Neural progenitor cell (in vitro differentiated cells): ENCODE data around the gene AGPAT4. TPM values are rescaled to one million over a fixed set of nuclear protein-coding genes. Genes with fewer than 3 reads are reported as not detected.

Experiments used
- DNase-seq: peaks from one replicate; pipeline ENCODE4 v3.0.0-alpha.2; 2016; ENCODE audit warnings: low spot score
- H2AFZ ChIP-seq: fragments of 200-600 bp; sonication (generic); replicated peaks from 2 replicates; pipeline ENCODE4 v1.6.1; 2016; ENCODE audit warnings: antibody characterized with exemption
- H3F3A ChIP-seq: fragments of 200-600 bp; sonication (generic); 2 replicates; pipeline ENCODE4 v1.6.1; 2016; ENCODE audit warnings: antibody characterized with exemption, low read depth
- H3K27ac ChIP-seq: fragments of 200-600 bp; sonication (generic); 2 replicates; pipeline ENCODE4 v1.5.1; 2016; ENCODE audit warnings: mild to moderate bottlenecking
- H3K27me3 ChIP-seq: fragments of 200-600 bp; sonication (generic); 2 replicates; pipeline ENCODE4 v1.6.1; 2016; ENCODE audit warnings: mild to moderate bottlenecking, moderate library complexity
- H3K36me3 ChIP-seq: fragments of 200-600 bp; sonication (generic); 2 replicates; pipeline ENCODE4 v1.5.1; 2016
- H3K4me1 ChIP-seq: fragments of 200-600 bp; sonication (generic); 2 replicates; pipeline ENCODE4 v1.6.1; 2016; ENCODE audit warnings: mixed run types
- H3K4me2 ChIP-seq: fragments of 200-600 bp; sonication (generic); 2 replicates; pipeline ENCODE4 v1.6.1; 2016
- H3K4me3 ChIP-seq: fragments of 200-600 bp; sonication (generic); 2 replicates; pipeline ENCODE4 v1.5.1; 2016
- H3K79me2 ChIP-seq: fragments of 200-600 bp; sonication (generic); 2 replicates; pipeline ENCODE4 v1.6.1; 2016; ENCODE audit warnings: low read depth
- H3K9ac ChIP-seq: fragments of 200-600 bp; sonication (generic); 2 replicates; pipeline ENCODE4 v1.6.1; 2016
- H3K9me3 ChIP-seq: fragments of 200-600 bp; sonication (generic); 2 replicates; pipeline ENCODE4 v1.5.1; 2016; ENCODE audit warnings: low read depth
- H4K20me1 ChIP-seq: fragments of 200-600 bp; sonication (generic); 2 replicates; pipeline ENCODE4 v1.6.1; 2016; ENCODE audit warnings: low read depth
- H3K27ac Mint-ChIP-seq: 3 replicates; pipeline ENCODE4 v1.8.0; 2021; ENCODE audit warnings: mixed read lengths
- H3K27me3 Mint-ChIP-seq: 2 replicates; pipeline ENCODE4 v1.8.0; 2022; ENCODE audit warnings: low read depth, mild to moderate bottlenecking, inconsistent platforms, moderate library complexity, mixed read lengths; ENCODE audit not compliant: insufficient read depth
- H3K36me3 Mint-ChIP-seq: 3 replicates; pipeline ENCODE4 v1.8.0; 2021; ENCODE audit warnings: mixed read lengths
- H3K4me1 Mint-ChIP-seq: 3 replicates; pipeline ENCODE4 v1.8.0; 2021; ENCODE audit warnings: mixed read lengths
- H3K4me3 Mint-ChIP-seq: 3 replicates; pipeline ENCODE4 v1.8.0; 2021; ENCODE audit warnings: mild to moderate bottlenecking, moderate library complexity, mixed read lengths
- H3K9me3 Mint-ChIP-seq: 3 replicates; pipeline ENCODE4 v1.8.0; 2020; ENCODE audit warnings: mixed read lengths
- CTCF ChIP-seq: fragments of 200-600 bp; sonication (generic); IDR thresholded peaks from 2 replicates; pipeline ENCODE4 v1.5.1; 2017; ENCODE audit warnings: antibody characterized with exemption, mild to moderate bottlenecking
- EZH2 ChIP-seq: fragments of 200-600 bp; sonication (generic); IDR thresholded peaks from 2 replicates; pipeline ENCODE4 v1.6.1; 2017; ENCODE audit warnings: antibody characterized with exemption, mild to moderate bottlenecking, moderate library complexity
- EZH2phosphoT487 ChIP-seq: fragments of 200-600 bp; sonication (generic); IDR thresholded peaks from 2 replicates; pipeline ENCODE4 v1.6.1; 2017; ENCODE audit warnings: antibody characterized with exemption
- total RNA-seq: library from RNA; depleted of rRNA; stranded (reverse); fragments of >200 nt; gene quantifications from 2 replicates; pipeline ENCODE4 v1.2.3, GENCODE V29; 2015; ENCODE audit warnings: low replicate concordance

Gene AGPAT4
- total RNA-seq, 1 donor from 2014 or later = 30.5 TPM

GRCh38 chr6:161139766-161140553 is 133.9 kb downstream of the AGPAT4 start:
- H3K79me2 ChIP-seq = no peaks in the 10 kb centered on the region
- no peaks in the 10 kb centered on the region for H3K36me3 ChIP-seq
- no peak for TF ChIP-seq CTCF
- TF ChIP-seq EZH2phosphoT487 = no peak
- no peak for TF ChIP-seq EZH2
- H4K20me1 ChIP-seq = no peaks in the 10 kb centered on the region
- H3K27me3 ChIP-seq = no peaks in the 10 kb centered on the region
- H3K9ac ChIP-seq = no peak overlapping the region
- no peaks in the 10 kb centered on the region for H3K9me3 ChIP-seq
- H3K4me3 ChIP-seq = no peak overlapping the region
- Mint-ChIP-seq H3K27me3 (peaks cover 8% of the 10 kb centered on the region), H3K36me3 (peaks cover 52% of the 10 kb centered on the region), H3K4me3 (no peak overlapping the region), H3K27ac (no peak overlapping the region), H3K9me3 (peaks cover 5% of the 10 kb centered on the region), H3K4me1 (peaks cover 17% of the 10 kb centered on the region)
- H2AFZ ChIP-seq = no peak overlapping the region
- no peak overlapping the region for H3K4me2 ChIP-seq
- no peaks in the 10 kb centered on the region for H3K4me1 ChIP-seq
- no peak for DNase-seq
- H3K27ac ChIP-seq = no peak overlapping the region
- H3F3A ChIP-seq = no peaks in the 10 kb centered on the region

GRCh38 chr6:161139304-161139765 is 134.5 kb downstream of the AGPAT4 start:
- Mint-ChIP-seq H3K4me3 (no peak overlapping the region), H3K27ac (no peak overlapping the region), H3K9me3 (peaks cover 5% of the 10 kb centered on the region), H3K4me1 (peaks cover 18% of the 10 kb centered on the region), H3K27me3 (peaks cover 8% of the 10 kb centered on the region), H3K36me3 (peaks cover 55% of the 10 kb centered on the region)
- no peaks in the 10 kb centered on the region for H3K9me3 ChIP-seq
- no peaks in the 10 kb centered on the region for H3K4me1 ChIP-seq
- H2AFZ ChIP-seq = no peak overlapping the region
- no peaks in the 10 kb centered on the region for H3F3A ChIP-seq
- H3K27me3 ChIP-seq = no peaks in the 10 kb centered on the region
- no peak for TF ChIP-seq EZH2
- no peak for TF ChIP-seq CTCF
- TF ChIP-seq EZH2phosphoT487 = no peak
- H3K9ac ChIP-seq = no peak overlapping the region
- H3K27ac ChIP-seq = no peak overlapping the region
- H3K36me3 ChIP-seq = no peaks in the 10 kb centered on the region
- H3K79me2 ChIP-seq = no peaks in the 10 kb centered on the region
- H3K4me3 ChIP-seq = no peak overlapping the region
- no peak overlapping the region for H3K4me2 ChIP-seq
- no peaks in the 10 kb centered on the region for H4K20me1 ChIP-seq
- DNase-seq = no peak

GRCh38 chr6:161138543-161139303 is 135.1 kb downstream of the AGPAT4 start:
- TF ChIP-seq EZH2 (no peak), EZH2phosphoT487 (no peak), CTCF (no peak)
- H3K36me3 ChIP-seq = no peaks in the 10 kb centered on the region
- no peak for DNase-seq

More at GRCh38 chr6:161138543-161139303, 135.1 kb downstream of the AGPAT4 start:
- H3K4me3 Mint-ChIP-seq = no peak overlapping the region
- Histone ChIP-seq H3K9me3 (no peaks in the 10 kb centered on the region), H3K27ac (no peak overlapping the region), H2AFZ (no peak overlapping the region), H3F3A (no peaks in the 10 kb centered on the region), H4K20me1 (no peaks in the 10 kb centered on the region), H3K4me1 (no peaks in the 10 kb centered on the region), H3K27me3 (no peaks in the 10 kb centered on the region), H3K9ac (no peak overlapping the region), H3K4me3 (no peak overlapping the region), H3K4me2 (no peak overlapping the region), H3K79me2 (no peaks in the 10 kb centered on the region)
- H3K27ac Mint-ChIP-seq = no peak overlapping the region
- peaks cover 18% of the 10 kb centered on the region for H3K4me1 Mint-ChIP-seq
- peaks cover 56% of the 10 kb centered on the region for H3K36me3 Mint-ChIP-seq
- peaks cover 5% of the 10 kb centered on the region for H3K9me3 Mint-ChIP-seq
- H3K27me3 Mint-ChIP-seq = peaks cover 8% of the 10 kb centered on the region
